IMR-90 (cell line): ENCODE measurements around the gene VIT. TPM values are rescaled to one million over a fixed set of nuclear protein-coding genes. Genes with fewer than 3 reads are reported as not detected.

Experiments used
- ATAC-seq: fragments of 200-7000 bp; cut with Tn5 transposase; 2 replicates; pipeline ENCODE4 v1.9.1; 2020; ENCODE audit warnings: low read depth, mild to moderate bottlenecking, moderate library complexity
- BruUV-seq: library from RNA; stranded (reverse); fragments of 400-500 nt; replicated peaks from 2 replicates; lab custom pipeline; 2021; lab: Mats Ljungman, UMichigan
- CTCF ChIA-PET: fragments of 300-600 bp; formaldehyde crosslinking; extraction: SDS; loops from one replicate; lab custom pipeline; 2021; ENCODE audit warnings: antibody characterized with exemption; lab: Yijun Ruan, JAX
- POLR2A ChIA-PET: fragments of 300-600 bp; sonication (Branson Sonifier 250); formaldehyde crosslinking; loops from one replicate; lab custom pipeline; 2022; ENCODE audit warnings: antibody characterized with exemption; ENCODE audit not compliant: unreplicated experiment; lab: Charles Lee
- DNase-seq: peaks from one replicate; pipeline ENCODE4 v3.0.0; 2013
- H2AFZ ChIP-seq: replicated peaks from 2 replicates; pipeline ENCODE3; 2013; ENCODE audit warnings: low read length, mild to moderate bottlenecking; ENCODE audit not compliant: poor library complexity
- H2AK5ac ChIP-seq: 2 replicates; pipeline ENCODE4 v1.6.1; 2013; ENCODE audit warnings: low read depth, low read length, inconsistent platforms
- H2AK9ac ChIP-seq: replicated peaks from 2 replicates; pipeline ENCODE3; 2013; ENCODE audit warnings: mild to moderate bottlenecking, low read depth, low read length, moderate library complexity; ENCODE audit not compliant: poor library complexity
- H2BK120ac ChIP-seq: 2 replicates; pipeline ENCODE4 v1.6.1; 2013; ENCODE audit warnings: low read depth, low read length, inconsistent platforms
- H2BK15ac ChIP-seq: 3 replicates; pipeline ENCODE4 v1.6.1; 2013; ENCODE audit warnings: low read depth, low read length, inconsistent platforms
- H2BK20ac ChIP-seq: 2 replicates; pipeline ENCODE4 v1.6.1; 2013; ENCODE audit warnings: low read depth, mild to moderate bottlenecking, inconsistent platforms, low read length, moderate library complexity
- H2BK5ac ChIP-seq: 2 replicates; pipeline ENCODE4 v1.6.1; 2013; ENCODE audit warnings: mild to moderate bottlenecking, low read depth, low read length, inconsistent platforms; ENCODE audit not compliant: poor library complexity, severe bottlenecking
- H3K14ac ChIP-seq: replicated peaks from 2 replicates; pipeline ENCODE4 v1.6.1; 2013; ENCODE audit warnings: low read depth, low read length, inconsistent platforms
- H3K18ac ChIP-seq: 2 replicates; pipeline ENCODE4 v1.6.1; 2013; ENCODE audit warnings: low read depth, low read length, control low read depth
- H3K23ac ChIP-seq: 2 replicates; pipeline ENCODE4 v1.6.1; 2013; ENCODE audit warnings: low read depth, low read length, inconsistent platforms
- H3K27ac ChIP-seq: 2 replicates; pipeline ENCODE4 v1.5.1; 2013; ENCODE audit warnings: mild to moderate bottlenecking, control low read depth, low read length; ENCODE audit not compliant: insufficient read depth
- H3K27me3 ChIP-seq: 2 replicates; pipeline ENCODE4 v1.6.1; 2013; ENCODE audit warnings: low read length; ENCODE audit not compliant: control insufficient read depth, insufficient read depth
- H3K36me3 ChIP-seq: 2 replicates; pipeline ENCODE4 v1.6.1; 2013; ENCODE audit warnings: low read length, mixed read lengths; ENCODE audit not compliant: control insufficient read depth, insufficient read depth
- H3K4ac ChIP-seq: 2 replicates; pipeline ENCODE4 v1.6.1; 2013; ENCODE audit warnings: low read depth, low read length, inconsistent platforms
- H3K4me1 ChIP-seq: 2 replicates; pipeline ENCODE4 v1.6.1; 2013; ENCODE audit warnings: low read length, mixed read lengths; ENCODE audit not compliant: control insufficient read depth, insufficient read depth
- H3K4me2 ChIP-seq: 2 replicates; pipeline ENCODE4 v1.6.1; 2013; ENCODE audit warnings: low read depth, mild to moderate bottlenecking, control low read depth, low read length, moderate library complexity
- H3K4me3 ChIP-seq: 2 replicates; pipeline ENCODE4 v1.5.1; 2013; ENCODE audit warnings: low read depth, mild to moderate bottlenecking, control low read depth, low read length, moderate library complexity; ENCODE audit not compliant: insufficient read depth
- H3K56ac ChIP-seq: 2 replicates; pipeline ENCODE4 v1.6.1; 2013; ENCODE audit warnings: low read length, inconsistent platforms; ENCODE audit not compliant: insufficient read depth; ENCODE audit errors: extremely low read depth
- H3K79me1 ChIP-seq, 2 experiments: 2 replicates each; pipeline ENCODE4 v1.6.1; 2013; ENCODE audit warnings: low read length in 2 of 2, inconsistent platforms in 1 of 2, low read depth in 1 of 2
- H3K9ac ChIP-seq: 2 replicates; pipeline ENCODE4 v1.6.1; 2013; ENCODE audit warnings: low read depth, low read length, control low read depth
- H3K9me1 ChIP-seq: 2 replicates; pipeline ENCODE4 v1.6.1; 2013; ENCODE audit warnings: low read length, inconsistent platforms; ENCODE audit not compliant: insufficient read depth
- H3K9me3 ChIP-seq: 2 replicates; pipeline ENCODE4 v1.6.1; 2013; ENCODE audit warnings: low read length; ENCODE audit not compliant: control insufficient read depth, insufficient read depth
- H4K20me1 ChIP-seq: 2 replicates; pipeline ENCODE4 v1.6.1; 2013; ENCODE audit warnings: low read length, inconsistent platforms; ENCODE audit not compliant: insufficient read depth
- H4K5ac ChIP-seq: 2 replicates; pipeline ENCODE4 v1.6.1; 2013; ENCODE audit warnings: mild to moderate bottlenecking, low read depth, low read length, control low read depth
- H4K8ac ChIP-seq, 2 experiments: 2 replicates each; pipeline ENCODE4 v1.6.1; 2013; ENCODE audit warnings: low read depth in 2 of 2, low read length in 2 of 2, control low read depth in 1 of 2, inconsistent platforms in 1 of 2
- H4K91ac ChIP-seq: 2 replicates; pipeline ENCODE4 v1.6.1; 2013; ENCODE audit warnings: low read depth, low read length, inconsistent platforms; ENCODE audit not compliant: insufficient read depth
- CEBPB ChIP-seq: IDR thresholded peaks from 2 replicates; pipeline ENCODE4 v1.6.1; 2012; ENCODE audit warnings: low read depth, low read length, improper control_type of control experiment
- USF2 ChIP-seq: fragments of 150-350 bp; IDR thresholded peaks from 2 replicates; pipeline ENCODE4 v1.6.1; 2017; ENCODE audit warnings: mild to moderate bottlenecking, antibody characterized with exemption, low read length, low read depth
- WGBS, 2 experiments: methylation state at CpG; one replicate each; pipeline versions ENCODE4 v1.1.5 to v1.1.7; 2013; ENCODE audit warnings: missing lambda C conversion rate in 2 of 2; ENCODE audit not compliant: insufficient read length in 1 of 2; ENCODE audit errors: extremely low coverage in 2 of 2; 5-methylcytosine and 5-hydroxymethylcytosine counted together
- dilution Hi-C: fragments of 300-500 bp; cut with HindIII; formaldehyde crosslinking; loops from one replicate; pipeline ENCODE4 v1.14.3; 2018; ENCODE audit warnings: low sequenced_read_pairs; ENCODE audit not compliant: unreplicated experiment
- in situ Hi-C: fragments of 300-500 bp; cut with MboI; formaldehyde crosslinking; loops from 3 replicates; pipeline ENCODE4 v1.14.3; 2019; ENCODE audit warnings: low sequenced_read_pairs, inconsistent platforms, mixed read lengths
- intact Hi-C: fragments of 100-400 bp; cut with micrococcal nuclease; formaldehyde crosslinking; loops from 2 replicates; pipeline ENCODE4 v1.10.0; 2022
- polyA plus RNA-seq, 3 experiments: library from polyadenylated mRNA; depleted of rRNA; stranded (reverse); fragments of >200 nt; gene quantifications; 2 replicates each; pipeline ENCODE4 v1.2.3, GENCODE V29; 2012; ENCODE audit warnings: low replicate concordance in 1 of 3
- total RNA-seq: library from RNA; depleted of rRNA; stranded (reverse); fragments of >200 nt; gene quantifications from 2 replicates; pipeline ENCODE4 v1.2.3, GENCODE V29; 2012

VIT gene
- total and polyA plus RNA-seq, 2 of the 4 experiments (the other 2 are of a cell fraction), result under 0.01 TPM; not detected in 1

GRCh38 chr2:36734304-36734703 is 37.8 kb downstream of the VIT start:
- CTCF ChIA-PET, result interaction anchor here (0.9 kb wide), 1 partner anchor 23 kb away, joined by 3 read pairs; no protein-coding TSS in a partner anchor
- POLR2A ChIA-PET, result no interaction called here
- H2AK5ac ChIP-seq, result no peak overlapping the region

More at GRCh38 chr2:36734304-36734703, 37.8 kb downstream of the VIT start:
- H3K36me3 ChIP-seq, result no peaks in the 10 kb centered on the region
- no peak overlapping the region for H3K4ac ChIP-seq
- no peak overlapping the region for H2AK9ac ChIP-seq
- H4K91ac ChIP-seq, result no peak overlapping the region
- dilution Hi-C loops (no loop called here), intact Hi-C loops (no loop called here), in situ Hi-C loops (no loop called here)
- H3K4me1 ChIP-seq, result no peaks in the 10 kb centered on the region
- no peaks in the 10 kb centered on the region for H3K9me1 ChIP-seq
- H3K14ac ChIP-seq, result no peak overlapping the region
- no peak overlapping the region for H3K9ac ChIP-seq
- H2BK20ac ChIP-seq, result no peak overlapping the region
- BruUV-seq, result no TSS peak
- no peak overlapping the region for H3K56ac ChIP-seq
- no peaks in the 10 kb centered on the region for H3K79me1 ChIP-seq
- no peak overlapping the region for H3K4me3 ChIP-seq
- H3K4me2 ChIP-seq, result no peak overlapping the region
- no peak overlapping the region for H3K18ac ChIP-seq
- H4K20me1 ChIP-seq, result no peaks in the 10 kb centered on the region
- H2AFZ ChIP-seq, result no peak overlapping the region
- no peak overlapping the region for H3K23ac ChIP-seq
- H4K5ac ChIP-seq, result no peak overlapping the region
- DNase-seq (peak; percentile 11), ATAC-seq (no peak)
- H3K27me3 ChIP-seq, result peaks cover 16% of the 10 kb centered on the region
- TF ChIP-seq USF2 (no peak), CEBPB (peak; percentile 80)
- H3K27ac ChIP-seq, result no peak overlapping the region
- no peak overlapping the region for H2BK5ac ChIP-seq
- no peak overlapping the region for H4K8ac ChIP-seq
- 0 out of 2 replicates have a peak, but pooled peaks cover 4% of the 10 kb centered on the region for H3K9me3 ChIP-seq
- no peak overlapping the region for H2BK15ac ChIP-seq
- H2BK120ac ChIP-seq, result no peak overlapping the region
- WGBS, 2 experiments, result no CpG with 5 or more reads among the region's 2 CpGs
